ENCODE data around the gene CANT1.
"Not testable (repeated sequence)": the region's sequence is repeated elsewhere in the genome, so short reads cannot be mapped to it uniquely, and the experiment has no call there.

The CANT1 gene

DNA sequence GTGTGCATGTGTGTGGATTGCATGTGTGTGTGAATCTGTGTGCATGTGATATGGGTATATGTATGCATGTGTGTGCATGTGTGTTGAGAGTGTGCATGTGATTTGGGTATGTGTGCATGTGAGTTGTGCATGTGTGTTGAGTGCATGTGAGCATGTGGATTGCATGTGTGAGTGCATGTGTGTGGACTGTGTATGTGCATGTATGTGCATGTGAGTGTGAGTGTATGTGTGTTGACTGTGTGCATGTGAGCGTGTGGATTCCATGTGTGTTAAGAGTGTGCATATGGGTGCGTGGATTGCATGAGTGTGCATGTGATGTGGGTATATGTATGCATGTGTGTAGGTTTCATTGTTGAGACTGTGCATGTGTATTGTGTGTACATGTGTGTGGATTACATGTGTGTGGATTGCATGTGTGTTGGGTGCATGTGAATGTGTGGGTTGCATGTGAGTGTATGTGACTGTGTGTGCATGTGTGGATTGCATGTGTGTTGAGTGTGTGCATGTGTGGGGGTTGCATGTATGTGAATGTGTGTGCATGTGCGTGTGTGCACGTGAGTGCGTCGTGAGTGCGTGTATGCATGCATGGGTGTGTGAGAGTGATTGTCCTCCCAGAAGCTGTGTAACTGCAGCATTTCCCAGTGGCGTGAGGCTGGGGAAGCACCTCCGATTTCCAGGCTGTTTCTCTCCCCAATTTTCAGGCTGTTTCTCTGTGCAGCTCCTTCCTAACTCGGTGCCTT is 33.8 kb upstream of the CANT1 start:
- DNase-seq, result no peak

DNA sequence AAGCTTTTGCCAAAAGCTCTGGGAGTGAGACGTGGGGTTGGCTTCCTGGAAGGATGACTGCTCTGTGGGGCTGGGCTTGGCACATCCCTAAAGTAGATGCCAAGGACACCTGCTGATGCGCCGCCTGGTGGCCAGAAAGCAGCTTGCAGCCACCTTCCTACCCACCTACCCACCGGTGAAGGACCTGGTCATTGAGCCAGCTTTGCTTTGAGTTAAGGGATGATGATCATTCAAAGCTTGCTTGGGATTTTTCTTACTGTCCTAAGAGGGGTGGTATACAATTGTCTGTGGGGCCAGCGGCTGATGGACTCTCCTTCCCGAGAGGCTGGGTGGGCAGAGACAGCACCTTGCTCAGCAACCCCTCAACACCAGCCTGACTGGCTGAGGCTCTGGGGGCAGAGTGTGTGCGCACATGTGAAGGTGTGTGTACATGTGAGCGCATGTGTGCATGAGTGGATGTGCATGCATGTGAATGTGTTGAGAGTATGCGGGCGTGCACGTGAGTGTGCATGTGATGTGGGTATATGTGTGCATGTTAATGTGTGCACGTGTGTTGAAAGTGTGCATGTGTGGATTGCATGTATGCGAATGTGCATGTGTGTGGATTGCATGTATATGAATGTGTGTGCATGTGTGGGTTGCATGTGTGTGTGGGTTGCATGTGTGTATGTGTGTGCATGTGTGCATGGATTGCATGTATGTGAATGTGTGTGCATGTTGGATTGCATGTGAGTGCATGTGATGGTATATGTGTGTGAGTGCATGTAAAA is 33.0 kb upstream of the CANT1 start:
- DNase-seq, result no peak

DNA sequence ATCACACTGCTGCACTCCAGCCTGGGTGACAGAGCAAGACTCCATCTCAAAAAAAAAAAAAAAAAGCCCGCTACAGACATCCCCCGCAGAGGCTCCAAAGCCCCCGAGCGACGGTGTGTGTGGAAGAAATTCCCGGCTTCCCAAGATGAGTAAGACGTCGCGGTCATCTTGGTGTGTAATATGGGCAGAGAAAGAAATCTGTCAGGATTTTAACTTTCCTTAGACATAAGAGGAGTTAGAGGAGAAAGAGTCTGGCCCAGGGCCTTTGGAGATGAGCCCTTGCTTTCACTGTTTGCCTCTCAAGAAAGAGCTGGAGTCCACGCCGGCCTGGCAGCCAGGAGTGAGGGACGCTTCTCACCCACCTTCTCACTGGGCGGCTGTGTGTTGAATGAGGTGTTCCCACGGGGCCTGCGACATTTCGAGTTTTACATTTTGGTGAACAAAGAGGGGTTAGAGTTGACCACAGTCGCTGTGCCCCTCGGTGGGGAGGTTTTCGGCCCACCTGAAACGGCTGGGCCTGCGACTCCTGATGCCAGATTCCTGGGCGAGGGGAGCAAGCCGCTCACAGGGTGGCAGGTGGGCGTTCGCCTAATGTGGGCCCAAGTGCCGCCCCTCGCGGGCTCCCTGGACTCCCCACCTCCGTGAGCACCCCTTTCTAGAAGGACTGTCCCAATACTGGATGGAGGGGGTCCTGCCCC is 32.3 kb upstream of the CANT1 start:
- DNase-seq, result no peak

DNA sequence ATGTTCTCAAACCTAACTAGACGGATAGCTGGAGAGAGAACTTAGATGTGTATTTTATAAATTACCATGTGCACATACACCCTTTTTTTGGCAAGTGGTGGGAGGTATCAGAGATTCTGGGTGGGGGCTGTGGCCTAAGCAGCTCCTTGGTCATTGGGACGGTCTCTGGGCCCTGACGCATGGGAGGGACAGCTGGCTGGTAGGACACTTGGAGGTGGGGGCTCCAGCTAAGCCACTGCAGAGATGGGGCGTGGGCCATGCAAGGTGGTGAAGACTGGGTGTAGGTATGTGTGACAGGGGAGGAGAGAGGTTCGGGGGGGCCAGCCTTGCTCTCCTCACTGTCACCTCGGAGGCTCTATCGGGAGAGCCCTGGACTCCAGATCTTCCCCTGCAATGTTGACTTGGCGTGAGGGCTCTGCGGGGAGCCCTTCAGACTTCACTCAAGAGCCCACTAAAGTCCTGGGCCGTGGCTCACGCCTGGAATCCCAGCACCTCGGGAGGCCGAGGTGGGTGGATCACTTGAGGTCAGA is 31.5 kb upstream of the CANT1 start:
- DNase-seq, result no peak

- no peak for DNase-seq
Observed at GRCh38 chr17:79039886-79040285, 30.3 kb upstream of the CANT1 start.

- no peak for DNase-seq
Observed at GRCh38 chr17:79039171-79039570, 29.6 kb upstream of the CANT1 start.

DNA sequence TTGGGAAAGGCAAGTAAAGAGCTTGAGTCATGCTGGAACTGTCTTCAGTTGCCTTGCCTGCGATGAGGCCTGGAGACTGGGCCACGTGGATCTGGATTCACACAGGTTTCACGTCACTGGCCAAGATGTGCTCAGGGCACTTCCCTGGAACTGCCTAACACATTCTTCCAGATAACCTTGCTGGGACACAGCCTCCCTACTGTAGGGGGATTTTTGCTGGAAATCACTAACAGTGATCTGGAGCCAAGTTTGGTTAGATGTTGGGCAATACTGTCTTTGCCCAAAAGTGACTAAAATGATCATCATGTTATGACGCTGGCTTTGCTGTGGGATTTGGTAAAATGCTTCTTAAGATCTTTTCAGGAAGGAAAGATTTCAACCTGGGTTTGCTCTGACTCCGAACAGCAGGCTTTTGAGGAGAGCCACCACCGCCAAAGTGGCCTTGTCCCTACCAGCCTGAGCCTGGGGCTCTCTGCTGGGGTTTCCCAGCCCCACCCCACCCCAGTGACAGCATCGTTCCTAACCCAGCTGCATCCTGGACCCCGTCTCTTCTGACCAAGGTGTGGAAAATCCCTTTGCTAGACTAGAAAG is 29.1 kb upstream of the CANT1 start:
- no peak for DNase-seq

GRCh38 chr17:79036596-79036995 is 27.0 kb upstream of the CANT1 start:
- DNase-seq, result peak; percentile 60

GRCh38 chr17:79036181-79036580 is 26.6 kb upstream of the CANT1 start:
- DNase-seq, result no peak

- no peak for DNase-seq
Observed at GRCh38 chr17:79035686-79036085, 26.1 kb upstream of the CANT1 start.

DNA sequence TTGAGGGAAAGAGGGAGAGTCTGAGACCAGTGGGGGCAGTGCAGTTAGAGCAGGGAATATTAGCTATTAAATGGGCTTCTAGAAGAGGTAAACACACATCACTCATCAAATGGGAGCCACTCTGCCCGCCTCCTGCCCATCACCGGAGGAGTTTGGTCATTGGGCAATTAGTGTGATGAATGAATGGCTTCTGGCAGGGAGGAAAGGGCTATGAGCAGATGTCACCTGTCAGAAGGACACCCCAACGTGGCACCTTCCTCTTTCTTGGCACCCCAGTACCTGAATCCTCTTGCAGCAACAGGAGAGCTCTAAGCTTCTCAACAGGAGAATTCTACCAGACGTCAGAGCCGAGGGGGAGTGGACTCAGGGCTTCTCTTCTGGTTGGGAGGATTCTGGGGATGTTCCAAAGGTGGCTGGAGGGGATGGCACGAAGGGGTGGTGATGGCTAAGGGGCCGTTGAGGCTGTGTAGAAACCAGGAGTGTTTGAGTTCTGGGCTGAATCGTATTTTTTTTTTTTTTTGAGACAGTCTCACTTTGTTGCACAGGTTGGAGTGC is 25.4 kb upstream of the CANT1 start:
- no peak for DNase-seq

GRCh38 chr17:79033741-79034501 is 24.4 kb upstream of the CANT1 start:
- DNase-seq, result no peak

DNA sequence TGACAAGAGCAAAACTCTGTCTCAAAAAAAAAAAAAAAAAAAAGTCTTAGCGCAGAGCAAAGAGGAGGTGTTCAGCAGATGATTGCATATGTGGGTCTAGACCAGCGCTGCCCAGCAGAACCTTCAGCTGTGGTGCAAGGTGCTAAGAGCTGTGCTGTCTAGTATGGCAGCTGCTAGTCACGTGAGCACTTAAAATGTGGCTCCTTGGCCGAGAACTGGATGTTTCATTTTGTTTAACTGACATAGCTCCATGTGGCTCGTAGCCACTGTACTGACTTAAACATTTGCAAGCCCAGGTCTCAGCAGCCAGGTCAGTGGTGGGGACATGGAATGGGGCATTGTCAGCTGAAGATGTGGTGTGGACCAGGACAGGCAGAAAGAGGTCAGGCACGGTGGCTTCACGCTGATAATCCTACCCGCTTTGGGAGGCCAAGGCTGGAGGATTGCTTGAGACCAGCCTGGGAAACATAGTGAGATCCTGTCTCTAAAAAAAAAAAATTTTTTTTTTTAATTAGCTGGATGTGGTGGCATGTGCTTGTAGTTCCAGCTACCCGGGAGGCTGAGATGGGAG is 23.6 kb upstream of the CANT1 start:
- DNase-seq, result no peak

GRCh38 chr17:79031996-79032875 is 22.7 kb upstream of the CANT1 start:
- no peak for DNase-seq

DNA sequence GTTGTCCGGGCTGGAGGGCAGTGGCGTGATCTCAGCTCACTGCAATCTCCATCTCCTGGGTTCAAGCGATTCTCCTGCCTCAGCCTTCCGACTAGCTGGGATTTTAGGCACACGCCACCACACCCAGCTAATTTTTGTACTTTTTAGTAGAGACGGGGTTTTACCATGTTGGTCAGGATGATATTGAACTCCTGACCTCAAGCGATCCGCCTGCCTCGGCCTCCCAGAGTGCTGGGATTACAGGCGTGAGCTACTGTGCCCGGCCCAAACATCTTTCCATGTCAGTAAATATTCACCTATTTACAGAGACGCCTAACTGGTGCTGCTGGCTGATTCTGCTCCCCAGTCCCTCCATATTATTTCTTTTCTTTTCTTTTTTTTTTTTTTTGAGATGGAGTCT is 21.1 kb upstream of the CANT1 start:
- DNase-seq, result not testable (repeated sequence)

- no peak for DNase-seq
Observed at GRCh38 chr17:79029327-79030009, 19.9 kb upstream of the CANT1 start.

DNA sequence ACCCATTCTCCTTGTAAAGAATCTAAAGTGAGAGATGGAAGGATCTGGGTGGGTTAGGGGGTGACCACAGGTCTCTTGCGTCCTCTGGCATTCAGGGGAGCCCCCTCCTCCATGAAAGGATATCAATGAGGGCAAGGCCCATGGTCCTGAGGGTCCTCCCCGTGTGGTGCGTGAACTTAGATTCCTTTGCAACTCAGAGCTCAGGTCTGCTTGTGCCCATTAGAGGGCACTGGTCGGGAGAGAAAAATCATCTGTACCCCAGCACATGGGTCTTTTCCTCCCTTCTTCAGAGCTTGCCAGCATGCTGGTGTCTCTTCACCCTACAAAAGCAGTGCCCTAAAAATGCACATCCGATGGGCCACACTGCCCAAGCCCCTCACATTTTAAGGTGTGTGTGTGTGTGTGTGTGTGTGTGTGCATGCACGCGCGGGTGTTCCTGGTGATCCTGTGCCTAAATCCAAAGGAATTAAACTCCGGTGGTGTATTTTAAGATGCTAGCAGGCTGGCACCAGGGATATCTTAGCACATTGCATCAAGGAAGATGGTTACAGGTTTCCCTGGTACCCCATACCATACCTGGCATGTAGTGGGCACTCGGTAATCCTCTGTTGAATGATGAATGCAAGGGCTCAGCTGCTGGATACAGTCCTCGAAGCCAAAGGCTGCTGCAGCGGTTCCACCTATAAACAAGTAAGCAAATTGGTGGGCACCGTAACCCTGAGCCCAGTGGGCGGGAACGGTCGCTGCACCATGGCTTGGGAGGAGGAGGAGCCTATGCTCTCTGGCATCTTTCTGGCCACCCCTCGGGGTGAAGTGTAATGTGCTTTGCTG is 19.1 kb upstream of the CANT1 start:
- DNase-seq, result no peak

GRCh38 chr17:79027925-79028491 is 18.4 kb upstream of the CANT1 start:
- DNase-seq, result no peak
